Erythroblast (primary cell): ENCODE measurements around the gene DNAJC5G.
"Not testable (repeated sequence)": the region's sequence is repeated elsewhere in the genome, so short reads cannot be mapped to it uniquely, and the experiment has no call there.

Source experiments
- DNase-seq, 2 experiments: peaks; one replicate each; lab custom pipeline; 2025; lab: John Stamatoyannopoulos, UW
- GATA1 ChIP-seq: IDR thresholded peaks from 2 replicates; pipeline ENCODE4 v1.6.1; 2011; ENCODE audit warnings: low read depth, mild to moderate bottlenecking, control low read depth, low read length, moderate library complexity
- POLR2A ChIP-seq: IDR thresholded peaks from 2 replicates; pipeline ENCODE4 v1.6.1; 2011; ENCODE audit warnings: mild to moderate bottlenecking, low read length

DNAJC5G gene

DNA sequence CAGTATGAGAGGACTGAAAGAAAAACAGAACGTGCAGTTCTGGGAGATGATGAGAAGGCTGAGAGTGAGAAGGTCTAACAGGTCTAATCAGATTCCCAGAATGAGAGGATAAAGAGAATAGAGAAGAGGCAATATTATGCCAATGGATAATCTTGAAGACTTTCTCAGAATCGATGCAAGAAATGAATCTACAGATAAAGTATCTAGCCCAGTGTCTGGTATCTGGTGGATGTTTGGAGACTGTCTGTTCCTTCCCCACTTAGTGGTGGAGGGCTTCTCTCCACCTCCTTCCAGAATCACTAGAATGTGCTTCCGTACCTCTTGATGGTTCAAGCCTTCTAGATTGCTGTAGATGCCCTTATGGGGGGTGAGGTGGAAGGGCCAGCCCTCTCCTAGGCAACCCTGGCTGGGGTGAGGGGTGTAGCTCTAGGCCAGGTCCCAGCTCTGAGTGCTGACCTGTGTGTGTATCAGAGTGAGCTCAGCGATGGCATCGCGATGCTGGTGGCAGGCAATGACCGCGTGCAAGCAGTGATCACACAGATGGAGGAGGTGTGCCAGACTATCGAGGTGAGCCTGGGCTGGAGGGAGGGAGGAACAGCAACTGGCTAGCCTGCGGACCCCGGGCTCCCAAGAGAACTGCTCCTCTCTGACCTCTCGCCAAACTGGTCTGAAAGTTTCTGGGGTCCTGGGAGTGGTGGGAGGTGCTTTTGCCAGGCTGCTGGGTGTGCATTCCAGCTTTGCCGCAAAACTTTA is 29.4 kb downstream of the DNAJC5G start:
- DNase-seq: no peak

GRCh38 chr2:27305516-27305915 is 30.3 kb downstream of the DNAJC5G start:
- no peak for TF ChIP-seq GATA1
- TF ChIP-seq POLR2A: no peak
- no peak for DNase-seq

More for the DNA sequence above, 29.4 kb downstream of the DNAJC5G start:
- TF ChIP-seq POLR2A (no peak), GATA1 (no peak)

- DNase-seq: no peak
- TF ChIP-seq POLR2A (no peak), GATA1 (no peak)
Observed at GRCh38 chr2:27306136-27306535, 30.9 kb downstream of the DNAJC5G start.

GRCh38 chr2:27306573-27307286 is 31.5 kb downstream of the DNAJC5G start:
- TF ChIP-seq GATA1: no peak
- no peak for TF ChIP-seq POLR2A
- peak in 1 of 2 experiments; percentile 14 for DNase-seq

DNA sequence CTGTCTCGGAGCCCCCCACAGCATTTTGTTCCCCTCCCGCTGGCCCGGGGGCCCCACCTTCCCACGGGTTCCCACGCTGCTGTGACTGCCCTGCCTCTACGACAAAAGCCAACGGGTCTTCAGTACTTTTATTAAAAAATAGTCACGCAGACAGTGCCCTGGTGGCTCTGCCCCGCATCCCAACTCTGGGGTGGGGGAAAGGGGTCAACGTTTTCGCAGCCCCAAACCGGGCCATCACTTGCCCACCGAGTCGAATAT is 32.0 kb downstream of the DNAJC5G start:
- TF ChIP-seq GATA1: no peak
- TF ChIP-seq POLR2A: no peak
- no peak for DNase-seq

- TF ChIP-seq GATA1: no peak
- TF ChIP-seq POLR2A: no peak
- no peak for DNase-seq
Observed at GRCh38 chr2:27307545-27308358, 32.5 kb downstream of the DNAJC5G start.

DNA sequence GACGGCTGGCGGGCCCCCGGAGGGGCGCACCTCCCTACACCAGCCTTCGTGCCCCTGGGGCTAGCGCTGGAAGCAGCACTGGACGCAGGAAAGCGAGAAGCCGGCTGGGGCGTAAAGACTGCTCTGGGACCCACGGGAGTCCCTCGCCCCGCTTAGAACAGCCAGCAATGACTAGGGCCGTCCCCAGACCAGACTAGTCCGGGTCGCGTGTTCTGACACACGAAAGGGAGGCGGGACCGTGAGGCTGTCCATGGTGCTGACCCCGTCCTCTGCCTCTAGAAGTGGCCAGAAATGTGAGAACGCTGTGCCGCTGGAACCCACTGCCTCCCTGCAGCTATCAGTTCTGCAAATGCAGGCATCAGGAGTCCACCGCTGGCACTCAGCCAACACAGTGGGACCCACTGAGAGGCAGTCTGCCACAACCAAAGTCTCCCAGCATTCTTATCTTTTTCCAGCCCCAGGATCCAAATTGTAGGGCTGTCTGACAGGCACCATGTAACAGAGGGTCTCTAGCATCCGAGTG is 33.2 kb downstream of the DNAJC5G start, which contains the start of gene UCN:
Gene UCN (minus strand): TSS at position 87 of the 523 bp plus-strand sequence. CDS start 550 bp downstream, outside the sequence.
- TF ChIP-seq POLR2A (no peak), GATA1 (no peak)
- DNase-seq: peak; percentile 13 to 36

- no peak for DNase-seq
- TF ChIP-seq GATA1 (no peak), POLR2A (no peak)
Observed at GRCh38 chr2:27309651-27310050, 34.4 kb downstream of the DNAJC5G start.

GRCh38 chr2:27312152-27312551 is 36.9 kb downstream of the DNAJC5G start:
- DNase-seq: no peak
- TF ChIP-seq POLR2A (no peak), GATA1 (no peak)

GRCh38 chr2:27313882-27314645 is 38.8 kb downstream of the DNAJC5G start:
- TF ChIP-seq POLR2A: no peak
- TF ChIP-seq GATA1: no peak
- DNase-seq: no peak

GRCh38 chr2:27314709-27315108 is 39.5 kb downstream of the DNAJC5G start:
- no peak for DNase-seq
- TF ChIP-seq POLR2A: no peak
- no peak for TF ChIP-seq GATA1

GRCh38 chr2:27315122-27315521 is 39.9 kb downstream of the DNAJC5G start:
- DNase-seq: no peak
- no peak for TF ChIP-seq POLR2A
- TF ChIP-seq GATA1: no peak

GRCh38 chr2:27316655-27317412 is 41.6 kb downstream of the DNAJC5G start:
- TF ChIP-seq POLR2A: no peak
- no peak for TF ChIP-seq GATA1
- DNase-seq: no peak

DNA sequence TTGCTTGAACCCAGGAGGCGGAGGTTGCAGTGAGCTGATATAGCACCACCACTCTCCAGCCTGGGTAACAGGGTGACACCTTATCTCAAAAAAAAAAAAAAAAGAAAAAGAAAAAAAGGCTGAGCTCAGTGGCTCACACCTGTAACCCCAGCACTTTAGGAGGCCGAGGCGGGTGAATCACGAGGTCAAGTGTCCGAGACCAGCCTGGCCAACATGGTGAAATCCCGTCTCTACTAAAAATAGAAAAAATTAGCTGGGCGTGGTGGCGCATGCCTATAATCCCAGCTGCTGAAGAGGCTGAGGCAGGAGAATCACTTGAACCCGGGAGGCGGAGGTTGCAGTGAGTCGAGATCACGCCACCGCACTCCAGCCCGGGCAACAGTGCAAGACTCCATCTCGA is 44.6 kb downstream of the DNAJC5G start:
- DNase-seq: not testable (repeated sequence)
